GM23338 (cell line): ENCODE data around the gene LRRFIP1. TPM values are rescaled to one million over a fixed set of nuclear protein-coding genes. Genes with fewer than 3 reads are reported as not detected.

Source experiments
- ATAC-seq: fragments of 200-7000 bp; cut with Tn5 transposase; 3 replicates; pipeline ENCODE4 v1.9.1; 2020
- DNase-seq: peaks from one replicate; pipeline ENCODE4 v3.0.0-alpha.2; 2015; ENCODE audit warnings: low spot score
- H2AFZ ChIP-seq: fragments of 200-600 bp; sonication (generic); 2 replicates; pipeline ENCODE4 v1.8.0; 2016; ENCODE audit warnings: antibody characterized with exemption, mild to moderate bottlenecking, moderate library complexity
- H3F3A ChIP-seq: fragments of 200-600 bp; sonication (generic); replicated peaks from 2 replicates; pipeline ENCODE4 v1.8.0; 2017; ENCODE audit warnings: antibody characterized with exemption, mixed run types, low read depth
- H3K27ac ChIP-seq: fragments of 200-600 bp; sonication (generic); 2 replicates; pipeline ENCODE4 v1.6.1; 2016; ENCODE audit warnings: low read depth
- H3K27me3 ChIP-seq: fragments of 200-600 bp; sonication (generic); 2 replicates; pipeline ENCODE4 v1.8.0; 2016; ENCODE audit warnings: mild to moderate bottlenecking, mixed run types, moderate library complexity; ENCODE audit not compliant: insufficient read depth
- H3K36me3 ChIP-seq: fragments of 200-600 bp; sonication (generic); 2 replicates; pipeline ENCODE4 v1.8.0; 2016; ENCODE audit warnings: mild to moderate bottlenecking; ENCODE audit not compliant: insufficient read depth
- H3K4me1 ChIP-seq: fragments of 200-600 bp; sonication (generic); 2 replicates; pipeline ENCODE4 v1.8.0; 2016; ENCODE audit warnings: mild to moderate bottlenecking, moderate library complexity; ENCODE audit not compliant: insufficient read depth
- H3K4me2 ChIP-seq: fragments of 200-600 bp; sonication (generic); 2 replicates; pipeline ENCODE4 v1.7.1; 2017; ENCODE audit warnings: mixed run types
- H3K4me3 ChIP-seq: fragments of 200-600 bp; sonication (generic); 2 replicates; pipeline ENCODE4 v1.6.1; 2016; ENCODE audit warnings: mixed run types
- H3K79me2 ChIP-seq: fragments of 200-600 bp; sonication (generic); replicated peaks from 2 replicates; pipeline ENCODE4 v1.8.0; 2017; ENCODE audit warnings: mild to moderate bottlenecking; ENCODE audit not compliant: insufficient read depth
- H3K9me2 ChIP-seq: fragments of 200-600 bp; sonication (generic); 2 replicates; pipeline ENCODE4 v1.8.0; 2017; ENCODE audit not compliant: insufficient read depth
- H4K20me1 ChIP-seq: fragments of 200-600 bp; sonication (generic); replicated peaks from 2 replicates; pipeline ENCODE4 v1.8.0; 2017; ENCODE audit warnings: mild to moderate bottlenecking; ENCODE audit not compliant: insufficient read depth
- H3K27ac Mint-ChIP-seq: 2 replicates; pipeline ENCODE4 v1.8.0; 2020; ENCODE audit warnings: inconsistent platforms, mild to moderate bottlenecking, moderate library complexity, mixed read lengths
- H3K27me3 Mint-ChIP-seq: 3 replicates; pipeline ENCODE4 v1.8.0; 2022; ENCODE audit warnings: low read depth, mild to moderate bottlenecking, moderate library complexity, mixed read lengths, inconsistent platforms; ENCODE audit not compliant: insufficient read depth, poor library complexity
- H3K36me3 Mint-ChIP-seq: 3 replicates; pipeline ENCODE4 v1.8.0; 2021; ENCODE audit warnings: low read depth, mild to moderate bottlenecking, inconsistent platforms, moderate library complexity, mixed read lengths
- H3K4me1 Mint-ChIP-seq: 3 replicates; pipeline ENCODE4 v1.8.0; 2020; ENCODE audit warnings: mild to moderate bottlenecking, inconsistent platforms, mixed read lengths
- H3K4me3 Mint-ChIP-seq: 3 replicates; pipeline ENCODE4 v1.8.0; 2021; ENCODE audit warnings: moderate library complexity, mild to moderate bottlenecking, inconsistent platforms, mixed read lengths
- H3K9me3 Mint-ChIP-seq: 3 replicates; pipeline ENCODE4 v1.8.0; 2020; ENCODE audit warnings: moderate library complexity, mild to moderate bottlenecking, inconsistent platforms, mixed read lengths
- EZH2 ChIP-seq: fragments of 200-600 bp; sonication (generic); IDR thresholded peaks from one replicate; pipeline ENCODE4 v1.8.0; 2017; ENCODE audit warnings: antibody characterized with exemption, mild to moderate bottlenecking, low read depth; ENCODE audit not compliant: unreplicated experiment
- JUNB ChIP-seq: IDR thresholded peaks from one replicate; pipeline ENCODE4 v1.6.1; 2016; ENCODE audit warnings: antibody characterized with exemption; ENCODE audit not compliant: unreplicated experiment
- POLR2AphosphoS5 ChIP-seq: IDR thresholded peaks from 2 replicates; pipeline ENCODE4 v1.6.1; 2016; ENCODE audit warnings: antibody characterized with exemption, low read depth
- ZNF114 ChIP-seq: fragments of 250-450 bp; sonication (Bioruptor Pico); IDR thresholded peaks from 2 replicates; pipeline ENCODE4 v1.5.0; 2020; ENCODE audit warnings: mild to moderate bottlenecking, moderate library complexity
- ZNF331 ChIP-seq: fragments of 250-450 bp; sonication (Bioruptor Pico); IDR thresholded peaks from 2 replicates; pipeline ENCODE4 v1.5.0; 2020; ENCODE audit warnings: low read depth, mild to moderate bottlenecking, moderate library complexity
- polyA plus RNA-seq: library from polyadenylated mRNA; unstranded; fragments of >200 nt; fragmentation: Nextera tagmentation; extraction: Ambion mirVana; gene quantifications from 2 replicates; pipeline ENCODE4 v1.2.1, GENCODE V29; 2016
- total RNA-seq: library from RNA; depleted of rRNA; stranded (reverse); fragments of >200 nt; shearing (Covaris generic); gene quantifications from 2 replicates; pipeline ENCODE4 v1.2.3, GENCODE V29; 2014
- TF ChIP-seq, protein P1 (sequence below), 2 experiments: fragments of 200-600 bp in 1 of 2; sonication (generic) in 1 of 2; conservative IDR thresholded peaks; 2 replicates each; pipeline versions ENCODE4 v1.5.1 to v1.6.1; 2016 to 2017; ENCODE audit warnings: antibody characterized with exemption in 2 of 2, low read depth in 2 of 2, mild to moderate bottlenecking in 2 of 2, moderate library complexity in 1 of 2
- TF ChIP-seq, protein P2 (sequence below): fragments of 250-450 bp; sonication (Bioruptor Pico); IDR thresholded peaks from 2 replicates; pipeline ENCODE4 v1.5.0; 2020; ENCODE audit warnings: mild to moderate bottlenecking, moderate library complexity

The LRRFIP1 gene
- total and polyA plus RNA-seq, 2 experiments from 2014 or later: 59.6 to 178 TPM

DNA sequence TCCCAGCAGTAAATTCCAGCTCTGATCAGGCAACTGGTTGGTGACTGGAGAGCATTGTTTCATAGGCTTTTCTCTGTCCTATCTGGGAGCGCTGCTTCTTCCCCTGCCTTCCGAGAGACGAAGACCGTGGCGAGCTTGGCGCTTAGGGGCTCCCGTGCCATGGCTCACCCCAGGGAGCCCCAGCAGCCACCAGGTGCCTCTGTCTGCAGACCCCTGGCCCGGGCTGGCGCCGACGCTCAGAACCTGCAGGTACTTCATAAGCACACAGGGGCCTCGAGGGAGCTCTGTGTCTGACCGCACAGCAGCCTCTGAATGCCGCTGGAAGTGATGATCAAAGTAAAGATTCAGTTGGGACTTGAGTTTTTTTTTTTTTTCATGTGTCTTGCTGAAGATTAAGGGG is 152.1 kb downstream of the LRRFIP1 start (continued):
- TF ChIP-seq ZNF114 (CRISPR knock-in tag): no peak
- TF ChIP-seq, protein P1, sequence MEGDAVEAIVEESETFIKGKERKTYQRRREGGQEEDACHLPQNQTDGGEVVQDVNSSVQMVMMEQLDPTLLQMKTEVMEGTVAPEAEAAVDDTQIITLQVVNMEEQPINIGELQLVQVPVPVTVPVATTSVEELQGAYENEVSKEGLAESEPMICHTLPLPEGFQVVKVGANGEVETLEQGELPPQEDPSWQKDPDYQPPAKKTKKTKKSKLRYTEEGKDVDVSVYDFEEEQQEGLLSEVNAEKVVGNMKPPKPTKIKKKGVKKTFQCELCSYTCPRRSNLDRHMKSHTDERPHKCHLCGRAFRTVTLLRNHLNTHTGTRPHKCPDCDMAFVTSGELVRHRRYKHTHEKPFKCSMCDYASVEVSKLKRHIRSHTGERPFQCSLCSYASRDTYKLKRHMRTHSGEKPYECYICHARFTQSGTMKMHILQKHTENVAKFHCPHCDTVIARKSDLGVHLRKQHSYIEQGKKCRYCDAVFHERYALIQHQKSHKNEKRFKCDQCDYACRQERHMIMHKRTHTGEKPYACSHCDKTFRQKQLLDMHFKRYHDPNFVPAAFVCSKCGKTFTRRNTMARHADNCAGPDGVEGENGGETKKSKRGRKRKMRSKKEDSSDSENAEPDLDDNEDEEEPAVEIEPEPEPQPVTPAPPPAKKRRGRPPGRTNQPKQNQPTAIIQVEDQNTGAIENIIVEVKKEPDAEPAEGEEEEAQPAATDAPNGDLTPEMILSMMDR (conservative IDR thresholded peaks at IDR 0.05; ENCODE audit: low read depth in 2 of 2): no peak
- TF ChIP-seq, protein P2, sequence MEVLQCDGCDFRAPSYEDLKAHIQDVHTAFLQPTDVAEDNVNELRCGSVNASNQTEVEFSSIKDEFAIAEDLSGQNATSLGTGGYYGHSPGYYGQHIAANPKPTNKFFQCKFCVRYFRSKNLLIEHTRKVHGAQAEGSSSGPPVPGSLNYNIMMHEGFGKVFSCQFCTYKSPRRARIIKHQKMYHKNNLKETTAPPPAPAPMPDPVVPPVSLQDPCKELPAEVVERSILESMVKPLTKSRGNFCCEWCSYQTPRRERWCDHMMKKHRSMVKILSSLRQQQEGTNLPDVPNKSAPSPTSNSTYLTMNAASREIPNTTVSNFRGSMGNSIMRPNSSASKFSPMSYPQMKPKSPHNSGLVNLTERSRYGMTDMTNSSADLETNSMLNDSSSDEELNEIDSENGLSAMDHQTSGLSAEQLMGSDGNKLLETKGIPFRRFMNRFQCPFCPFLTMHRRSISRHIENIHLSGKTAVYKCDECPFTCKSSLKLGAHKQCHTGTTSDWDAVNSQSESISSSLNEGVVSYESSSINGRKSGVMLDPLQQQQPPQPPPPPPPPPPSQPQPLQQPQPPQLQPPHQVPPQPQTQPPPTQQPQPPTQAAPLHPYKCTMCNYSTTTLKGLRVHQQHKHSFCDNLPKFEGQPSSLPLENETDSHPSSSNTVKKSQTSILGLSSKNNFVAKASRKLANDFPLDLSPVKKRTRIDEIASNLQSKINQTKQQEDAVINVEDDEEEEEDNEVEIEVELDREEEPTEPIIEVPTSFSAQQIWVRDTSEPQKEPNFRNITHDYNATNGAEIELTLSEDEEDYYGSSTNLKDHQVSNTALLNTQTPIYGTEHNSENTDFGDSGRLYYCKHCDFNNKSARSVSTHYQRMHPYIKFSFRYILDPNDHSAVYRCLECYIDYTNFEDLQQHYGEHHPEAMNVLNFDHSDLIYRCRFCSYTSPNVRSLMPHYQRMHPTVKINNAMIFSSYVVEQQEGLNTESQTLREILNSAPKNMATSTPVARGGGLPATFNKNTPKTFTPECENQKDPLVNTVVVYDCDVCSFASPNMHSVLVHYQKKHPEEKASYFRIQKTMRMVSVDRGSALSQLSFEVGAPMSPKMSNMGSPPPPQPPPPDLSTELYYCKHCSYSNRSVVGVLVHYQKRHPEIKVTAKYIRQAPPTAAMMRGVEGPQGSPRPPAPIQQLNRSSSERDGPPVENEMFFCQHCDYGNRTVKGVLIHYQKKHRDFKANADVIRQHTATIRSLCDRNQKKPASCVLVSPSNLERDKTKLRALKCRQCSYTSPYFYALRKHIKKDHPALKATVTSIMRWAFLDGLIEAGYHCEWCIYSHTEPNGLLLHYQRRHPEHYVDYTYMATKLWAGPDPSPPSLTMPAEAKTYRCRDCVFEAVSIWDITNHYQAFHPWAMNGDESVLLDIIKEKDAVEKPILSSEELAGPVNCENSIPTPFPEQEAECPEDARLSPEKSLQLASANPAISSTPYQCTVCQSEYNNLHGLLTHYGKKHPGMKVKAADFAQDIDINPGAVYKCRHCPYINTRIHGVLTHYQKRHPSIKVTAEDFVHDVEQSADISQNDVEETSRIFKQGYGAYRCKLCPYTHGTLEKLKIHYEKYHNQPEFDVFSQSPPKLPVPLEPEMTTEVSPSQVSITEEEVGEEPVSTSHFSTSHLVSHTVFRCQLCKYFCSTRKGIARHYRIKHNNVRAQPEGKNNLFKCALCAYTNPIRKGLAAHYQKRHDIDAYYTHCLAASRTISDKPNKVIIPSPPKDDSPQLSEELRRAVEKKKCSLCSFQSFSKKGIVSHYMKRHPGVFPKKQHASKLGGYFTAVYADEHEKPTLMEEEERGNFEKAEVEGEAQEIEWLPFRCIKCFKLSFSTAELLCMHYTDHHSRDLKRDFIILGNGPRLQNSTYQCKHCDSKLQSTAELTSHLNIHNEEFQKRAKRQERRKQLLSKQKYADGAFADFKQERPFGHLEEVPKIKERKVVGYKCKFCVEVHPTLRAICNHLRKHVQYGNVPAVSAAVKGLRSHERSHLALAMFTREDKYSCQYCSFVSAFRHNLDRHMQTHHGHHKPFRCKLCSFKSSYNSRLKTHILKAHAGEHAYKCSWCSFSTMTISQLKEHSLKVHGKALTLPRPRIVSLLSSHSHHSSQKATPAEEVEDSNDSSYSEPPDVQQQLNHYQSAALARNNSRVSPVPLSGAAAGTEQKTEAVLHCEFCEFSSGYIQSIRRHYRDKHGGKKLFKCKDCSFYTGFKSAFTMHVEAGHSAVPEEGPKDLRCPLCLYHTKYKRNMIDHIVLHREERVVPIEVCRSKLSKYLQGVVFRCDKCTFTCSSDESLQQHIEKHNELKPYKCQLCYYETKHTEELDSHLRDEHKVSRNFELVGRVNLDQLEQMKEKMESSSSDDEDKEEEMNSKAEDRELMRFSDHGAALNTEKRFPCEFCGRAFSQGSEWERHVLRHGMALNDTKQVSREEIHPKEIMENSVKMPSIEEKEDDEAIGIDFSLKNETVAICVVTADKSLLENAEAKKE: no peak
- no peak for TF ChIP-seq POLR2AphosphoS5

DNA sequence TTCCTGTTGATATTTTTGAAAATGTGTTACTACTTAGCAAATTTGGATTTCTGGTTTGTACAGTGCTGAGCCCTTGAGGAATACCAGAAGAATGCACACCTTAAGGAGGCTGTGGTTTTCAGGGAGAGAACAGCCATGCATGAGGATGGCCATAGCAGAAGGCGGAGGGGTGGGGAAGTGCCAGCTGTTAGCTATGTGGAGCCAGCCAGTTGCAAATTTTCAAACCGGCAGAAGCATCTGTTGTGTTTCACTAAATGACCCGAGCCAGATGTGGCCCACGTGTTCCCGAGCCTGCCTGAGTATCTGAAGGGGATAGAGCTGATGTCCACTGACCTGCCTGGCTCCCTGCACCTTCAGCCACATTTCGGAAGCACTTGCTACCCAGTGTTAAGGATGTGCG is 154.8 kb downstream of the LRRFIP1 start:
- peaks cover 13% of the 10 kb centered on the region for H3K36me3 ChIP-seq
- no peak for ATAC-seq
- peaks cover 28% of the 10 kb centered on the region for H3K9me3 Mint-ChIP-seq
- peaks cover 76% of the 10 kb centered on the region for H3K36me3 Mint-ChIP-seq
- H3K9me2 ChIP-seq: peaks cover 4% of the 10 kb centered on the region; the same call in 1 of the 2 replicates
- TF ChIP-seq, protein P2: no peak
- no peak for TF ChIP-seq EZH2
- TF ChIP-seq ZNF331 (CRISPR knock-in tag): no peak
- TF ChIP-seq POLR2AphosphoS5: no peak
- TF ChIP-seq JUNB: no peak
- no peak for TF ChIP-seq ZNF114 (CRISPR knock-in tag)
- H3K4me3 ChIP-seq: no peak overlapping the region
- H3F3A ChIP-seq: no peaks in the 10 kb centered on the region
- H3K4me3 Mint-ChIP-seq: no peak overlapping the region
- no peaks in the 10 kb centered on the region for H3K27me3 ChIP-seq
- no peaks in the 10 kb centered on the region; the same call in 1 of the 2 replicates for H4K20me1 ChIP-seq
- no peak overlapping the region for H3K27ac ChIP-seq
- no peak overlapping the region for H3K27ac Mint-ChIP-seq
- H2AFZ ChIP-seq: no peak overlapping the region
- no peaks in the 10 kb centered on the region for H3K4me1 ChIP-seq
- H3K79me2 ChIP-seq: no peaks in the 10 kb centered on the region
- H3K4me1 Mint-ChIP-seq: no peaks in the 10 kb centered on the region
- DNase-seq: no peak
- H3K4me2 ChIP-seq: no peak overlapping the region
- H3K27me3 Mint-ChIP-seq: peaks cover 2% of the 10 kb centered on the region
